Activated T-cell treated with anti-CD3 and anti-CD28 coated beads for 4 hours (primary cell): ENCODE results near the gene ABHD18.
"Not testable (repeated sequence)": the region's sequence is repeated elsewhere in the genome, so short reads cannot be mapped to it uniquely, and the experiment has no call there.

Experiments
- DNase-seq: peaks from one replicate; pipeline ENCODE4 v3.0.0-alpha.2; 2020

Gene ABHD18

DNA sequence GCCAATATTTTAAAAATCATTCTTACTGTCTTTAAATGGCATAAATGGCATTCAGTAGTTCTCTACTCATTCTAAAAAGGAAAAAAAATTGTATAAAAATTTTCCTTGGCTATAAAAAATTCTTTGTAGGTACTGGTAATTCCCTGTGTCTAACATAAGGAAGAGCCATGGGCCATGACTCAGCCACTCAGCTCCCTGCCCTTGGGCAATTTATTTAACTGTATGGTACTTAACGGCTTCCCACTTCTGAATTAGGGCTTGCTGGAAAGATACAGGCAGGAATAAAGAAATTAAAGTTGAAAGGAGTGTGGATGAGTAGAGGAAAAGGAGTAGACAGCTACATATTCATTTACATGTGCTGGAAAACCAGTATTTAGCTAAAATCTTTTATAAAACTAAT is 30.6 kb downstream of the ABHD18 start:
- no peak for DNase-seq

DNA sequence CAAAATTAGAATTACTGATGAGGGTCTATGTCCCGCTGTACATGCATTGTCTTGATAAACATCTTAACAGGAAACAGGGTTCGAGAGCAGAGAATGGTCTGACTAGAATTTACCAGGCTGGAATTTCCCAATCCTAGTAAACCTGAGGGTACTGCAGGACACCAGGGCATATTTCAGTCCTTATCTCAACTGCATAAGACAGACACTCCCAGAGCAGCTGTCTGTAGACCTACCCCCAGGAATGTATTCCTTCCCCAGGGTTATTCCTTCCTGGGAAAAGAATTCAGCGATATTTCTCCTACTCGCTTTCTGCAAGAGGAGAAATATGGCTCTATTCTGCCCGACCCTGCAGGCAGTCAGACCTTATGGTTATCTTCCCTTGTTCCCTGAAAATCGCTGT is 31.3 kb downstream of the ABHD18 start:
- not testable (repeated sequence) for DNase-seq

DNA sequence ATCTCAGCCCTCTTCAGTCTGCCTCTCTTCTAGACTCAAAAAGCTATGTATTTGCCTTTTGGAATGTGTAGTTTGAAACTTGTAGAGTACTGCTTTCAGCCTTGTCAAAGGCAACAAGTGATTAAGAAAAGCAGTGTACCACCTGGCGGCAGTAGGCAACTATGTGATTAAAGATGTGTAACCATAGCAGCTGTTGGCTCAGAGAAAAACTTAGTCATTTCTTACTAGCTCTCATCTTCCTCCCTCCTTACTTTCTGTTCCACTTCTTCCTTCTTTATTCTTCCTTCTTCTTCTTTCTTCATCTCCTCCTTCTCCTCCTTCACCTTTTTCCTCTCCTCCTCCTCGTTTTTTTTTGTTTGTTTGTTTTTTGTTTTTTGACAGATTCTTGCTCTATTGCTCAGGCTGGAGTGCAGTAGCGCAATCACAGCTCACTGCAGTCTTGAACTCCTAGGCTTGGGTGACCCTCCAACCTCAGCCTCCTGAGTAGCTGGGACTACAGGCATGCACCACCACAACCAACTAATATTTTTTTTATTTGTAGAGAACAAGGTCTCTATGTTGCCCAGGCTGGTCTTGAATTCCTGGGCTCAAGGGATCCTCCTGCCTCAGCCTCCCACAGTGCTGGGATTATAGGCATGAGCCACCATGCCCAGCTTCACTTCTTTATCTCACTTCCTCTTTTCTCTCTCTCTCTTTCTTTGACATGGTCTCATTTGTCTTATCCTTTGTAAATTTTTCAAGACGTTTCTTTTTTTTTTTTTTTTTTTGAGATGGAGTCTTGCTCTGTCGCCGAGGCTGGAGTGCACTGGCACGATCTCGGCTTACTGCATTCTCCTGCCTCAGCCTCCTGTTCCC is 32.6 kb downstream of the ABHD18 start:
- no peak for DNase-seq

DNA sequence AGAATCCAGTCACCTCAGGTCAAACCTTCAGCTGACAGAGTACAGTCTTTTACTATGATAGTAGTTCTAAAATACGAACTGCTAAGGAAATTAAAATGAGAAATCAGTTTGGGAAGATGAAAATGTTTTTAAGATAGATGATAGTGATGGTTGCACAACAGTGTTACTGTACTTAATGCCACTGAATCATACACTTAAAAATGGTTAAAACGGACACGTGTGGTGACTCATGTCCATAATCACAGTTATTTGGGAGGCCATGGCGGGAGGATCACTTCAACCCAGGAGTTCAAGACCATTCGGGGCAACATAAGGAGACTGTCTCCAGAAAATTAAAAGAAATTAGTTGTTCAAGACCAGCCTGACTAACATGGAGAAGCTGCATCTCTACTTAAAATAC is 41.4 kb downstream of the ABHD18 start:
- no peak for DNase-seq

DNA sequence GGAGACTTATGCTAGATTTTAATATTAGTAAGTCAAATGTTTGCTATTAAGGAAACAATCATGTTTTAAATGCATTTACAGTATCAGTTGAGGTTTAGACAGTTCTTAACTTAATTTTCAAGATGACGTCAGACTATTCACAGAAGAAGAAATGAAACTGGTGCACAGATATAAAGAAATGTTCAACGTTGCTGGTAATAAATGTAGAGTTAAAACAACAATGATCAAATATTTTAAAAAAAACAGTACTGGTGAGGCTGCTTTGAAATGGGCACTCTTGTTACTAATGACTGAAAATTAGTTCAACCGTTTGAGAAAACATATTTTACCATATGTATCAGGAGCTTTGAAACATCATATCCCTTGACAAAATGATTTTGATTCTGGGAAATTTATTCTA is 44.2 kb downstream of the ABHD18 start:
- DNase-seq, result no peak

DNA sequence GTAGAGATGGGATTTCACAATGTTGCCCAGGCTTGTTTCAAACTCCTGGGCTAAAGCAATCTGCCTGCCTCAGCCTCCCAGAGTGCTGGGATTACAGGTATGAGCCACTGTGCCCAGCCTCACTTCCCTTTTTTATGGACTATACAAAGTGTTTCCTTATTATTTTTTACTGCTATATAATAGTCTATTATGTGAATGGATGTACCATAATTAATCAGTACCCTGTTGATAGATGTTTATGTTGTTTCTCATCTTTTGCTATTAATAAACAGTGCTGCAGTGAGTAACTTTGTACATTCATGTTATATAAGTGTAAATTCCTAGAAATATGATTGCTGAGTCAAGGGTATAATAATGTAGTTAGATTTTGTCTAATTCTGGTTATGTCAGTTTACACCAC is 60.1 kb downstream of the ABHD18 start:
- DNase-seq, result no peak

DNA sequence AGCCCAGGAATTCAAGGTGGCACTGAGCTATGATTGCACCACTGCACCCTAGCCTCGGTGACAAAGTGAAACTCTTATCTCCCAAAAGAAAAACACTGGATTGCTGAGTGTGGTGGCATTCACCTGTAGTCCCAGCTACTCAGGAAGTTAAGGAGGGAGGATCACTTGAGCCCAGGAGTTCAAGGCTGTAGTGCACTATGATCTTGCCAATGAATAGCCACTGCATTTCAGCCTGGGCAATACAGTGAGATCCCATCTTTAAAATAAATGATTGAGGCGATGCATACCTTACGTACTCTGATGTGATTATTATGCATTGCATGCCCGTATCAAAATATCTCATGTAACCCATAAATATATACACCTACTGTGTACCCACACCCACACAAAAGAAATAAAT is 64.7 kb downstream of the ABHD18 start:
- DNase-seq, result no peak

DNA sequence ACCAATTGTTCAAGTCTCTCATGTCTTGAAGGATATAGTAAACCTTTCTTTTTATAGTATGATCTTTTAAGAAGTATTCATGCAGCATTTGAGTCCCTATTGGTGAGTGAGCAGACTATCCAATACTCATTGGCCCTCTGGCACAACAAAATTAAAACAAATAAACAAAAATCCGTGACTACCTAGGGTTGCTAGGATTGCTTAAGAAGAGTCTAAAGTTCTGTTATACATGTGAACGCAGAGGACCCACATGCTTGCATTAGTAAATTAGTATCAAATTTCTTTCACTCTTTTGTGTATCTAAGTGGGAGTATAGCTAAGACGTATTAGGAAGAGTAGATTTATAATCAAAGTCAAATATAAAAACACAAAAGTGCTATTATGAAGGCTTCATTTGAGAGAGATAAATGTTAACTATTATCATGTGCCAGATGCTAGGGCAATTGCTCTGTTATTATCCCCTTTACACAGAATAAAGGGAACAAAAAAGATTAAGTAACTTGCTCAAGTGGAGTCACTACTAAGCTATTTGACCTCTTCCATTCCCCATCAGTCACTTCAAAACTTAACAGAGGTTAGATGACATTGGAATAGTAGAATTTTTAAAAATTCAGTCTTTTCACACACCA is 66.7 kb downstream of the ABHD18 start:
- DNase-seq, result no peak

DNA sequence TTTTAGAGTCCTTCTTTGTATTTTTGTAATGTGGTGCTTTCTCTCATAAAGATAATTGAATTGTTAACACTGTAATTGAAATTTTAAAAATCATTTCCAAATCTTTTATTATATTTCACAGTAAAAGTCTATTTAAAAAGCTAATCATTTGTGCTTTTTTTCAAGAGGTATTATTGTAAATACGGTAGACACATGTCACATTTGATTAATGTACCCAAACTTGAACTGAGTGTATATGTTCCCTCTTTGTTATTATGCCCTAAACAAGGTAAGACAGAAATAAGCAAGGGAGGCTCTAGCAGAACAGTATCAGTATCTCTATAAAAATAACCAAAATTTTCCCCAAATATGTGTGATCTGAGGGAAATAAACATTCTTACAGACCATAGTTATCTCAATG is 74.4 kb downstream of the ABHD18 start:
- DNase-seq, result no peak

DNA sequence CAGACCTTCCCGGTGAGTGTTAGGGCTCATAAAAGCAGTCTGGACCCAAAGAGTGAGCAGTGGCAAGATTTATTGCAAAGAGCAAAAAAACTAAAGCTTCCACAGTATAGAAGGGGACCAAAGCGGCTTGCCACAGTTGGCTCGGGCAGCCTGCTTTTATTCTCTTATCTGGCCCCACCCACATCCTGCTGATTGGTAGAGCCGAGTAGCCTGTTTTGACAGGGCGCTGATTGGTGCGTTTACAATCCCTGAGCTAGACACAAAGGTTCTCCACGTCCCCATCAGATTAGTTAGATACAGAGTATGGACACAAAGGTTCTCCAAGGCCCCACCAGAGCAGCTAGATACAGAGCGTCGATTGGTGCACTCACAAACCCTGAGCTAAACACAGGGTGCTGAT is 81.8 kb downstream of the ABHD18 start:
- DNase-seq, result not testable (repeated sequence)

DNA sequence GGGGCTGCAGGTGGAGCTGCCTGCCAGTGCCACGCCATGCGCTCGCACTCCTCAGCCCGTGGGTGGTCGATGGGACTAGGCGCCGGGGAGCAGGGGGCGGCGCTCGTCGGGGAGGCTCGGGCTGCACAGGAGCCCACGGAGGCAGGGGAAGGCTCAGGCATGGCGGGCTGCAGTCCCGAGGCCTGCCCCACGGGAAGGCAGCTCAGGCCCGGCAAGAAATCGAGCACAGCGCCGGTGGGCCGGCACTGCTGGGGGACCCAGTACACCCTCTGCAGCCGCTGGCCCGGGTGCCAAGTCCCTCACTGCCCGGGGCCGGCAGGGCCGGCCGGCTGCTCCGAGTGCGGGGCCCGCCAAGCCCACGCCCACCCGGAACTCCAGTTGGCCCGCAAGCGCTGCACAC is 82.3 kb downstream of the ABHD18 start:
- DNase-seq, result not testable (repeated sequence)

DNA sequence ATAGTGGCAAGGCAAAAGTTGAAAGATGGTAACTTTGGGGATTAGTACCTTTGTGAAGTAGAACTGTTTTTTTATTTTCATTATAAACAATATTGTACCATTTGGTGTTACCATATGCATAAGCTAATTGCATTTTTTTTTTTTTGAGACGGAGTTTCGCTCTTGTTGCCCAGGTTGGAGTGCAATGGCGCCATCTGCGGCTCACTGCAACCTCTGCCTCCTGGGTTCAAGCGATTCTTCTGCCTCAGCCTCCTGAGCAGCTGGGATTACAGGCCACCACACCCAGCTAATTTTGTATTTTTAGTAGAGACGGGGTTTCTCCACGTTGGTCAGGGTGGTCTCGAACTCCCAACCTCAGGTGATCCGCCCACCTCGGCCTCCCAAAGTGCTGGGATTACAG is 86.0 kb downstream of the ABHD18 start:
- not testable (repeated sequence) for DNase-seq

DNA sequence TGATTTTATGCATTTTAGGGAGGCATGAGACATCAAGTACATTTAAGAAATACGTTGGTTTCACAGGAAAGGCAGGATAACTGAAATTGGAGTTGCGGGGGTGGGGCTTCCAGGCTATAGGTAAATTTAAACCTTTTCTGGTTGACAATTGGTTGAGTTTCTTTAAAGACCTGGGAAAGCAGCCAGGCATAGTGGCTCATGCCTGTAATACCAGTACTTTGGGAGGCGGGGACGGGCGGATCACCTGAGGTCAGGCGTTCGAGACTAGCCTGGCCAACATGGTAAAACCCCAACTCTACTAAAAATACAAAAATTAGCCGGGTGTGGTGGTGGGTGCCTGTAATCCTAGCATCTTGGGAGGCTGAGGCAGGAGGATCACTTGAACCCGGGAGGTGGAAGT is 89.7 kb downstream of the ABHD18 start:
- DNase-seq, result not testable (repeated sequence)

DNA sequence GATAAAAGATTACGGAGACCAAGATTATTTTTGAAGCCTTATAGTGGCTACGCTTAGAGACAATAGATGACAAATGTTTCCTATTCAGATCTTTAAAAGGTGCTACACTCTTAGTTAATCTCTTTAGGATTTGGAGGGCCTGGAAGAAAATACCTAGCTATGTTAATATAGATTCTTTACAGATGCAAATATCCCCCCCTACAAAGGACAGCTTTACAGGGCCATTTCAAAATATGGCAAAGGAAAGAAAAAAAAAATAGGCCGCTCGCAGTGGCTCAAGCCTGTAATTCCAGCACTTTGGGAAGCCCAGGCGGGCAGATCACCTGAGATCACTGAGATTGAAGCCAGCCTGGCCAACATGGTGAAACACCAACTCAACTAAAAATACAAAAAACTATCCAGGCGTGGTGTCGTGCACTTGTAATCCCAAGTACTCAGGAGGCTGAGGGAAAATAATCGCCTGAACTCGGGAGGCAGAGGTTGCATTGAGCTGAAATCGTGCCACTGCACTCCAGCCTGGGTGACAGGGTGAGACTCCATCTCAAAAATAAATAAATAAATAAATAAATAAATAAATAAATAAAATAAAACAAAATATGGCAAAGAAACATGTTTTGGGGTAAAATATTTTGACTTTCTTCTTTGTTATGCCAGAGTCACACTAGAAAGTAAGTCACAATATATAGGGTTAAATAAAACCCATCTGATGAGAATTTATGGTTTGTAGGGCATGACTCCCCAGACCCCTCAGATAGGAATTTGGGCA is 90.4 kb downstream of the ABHD18 start:
- DNase-seq, result not testable (repeated sequence)

DNA sequence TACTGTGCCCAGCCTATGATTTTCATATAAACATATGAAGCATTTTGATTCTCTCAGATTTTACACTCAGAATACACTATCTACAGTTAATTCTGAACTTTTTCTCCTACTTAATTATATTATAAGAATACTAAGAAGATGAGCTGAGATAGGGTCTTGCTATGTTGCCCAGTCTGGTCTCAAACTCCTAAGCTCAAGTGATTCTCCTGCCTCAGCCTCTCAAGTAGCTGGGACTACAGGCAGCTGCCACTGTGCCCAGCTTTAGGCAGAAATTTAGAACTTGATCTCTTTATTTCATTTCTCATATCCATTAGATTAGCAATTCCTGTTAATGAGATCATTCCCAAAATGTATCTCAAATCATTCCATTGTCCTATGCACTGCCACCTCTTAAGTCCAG is 91.2 kb downstream of the ABHD18 start:
- no peak for DNase-seq

DNA sequence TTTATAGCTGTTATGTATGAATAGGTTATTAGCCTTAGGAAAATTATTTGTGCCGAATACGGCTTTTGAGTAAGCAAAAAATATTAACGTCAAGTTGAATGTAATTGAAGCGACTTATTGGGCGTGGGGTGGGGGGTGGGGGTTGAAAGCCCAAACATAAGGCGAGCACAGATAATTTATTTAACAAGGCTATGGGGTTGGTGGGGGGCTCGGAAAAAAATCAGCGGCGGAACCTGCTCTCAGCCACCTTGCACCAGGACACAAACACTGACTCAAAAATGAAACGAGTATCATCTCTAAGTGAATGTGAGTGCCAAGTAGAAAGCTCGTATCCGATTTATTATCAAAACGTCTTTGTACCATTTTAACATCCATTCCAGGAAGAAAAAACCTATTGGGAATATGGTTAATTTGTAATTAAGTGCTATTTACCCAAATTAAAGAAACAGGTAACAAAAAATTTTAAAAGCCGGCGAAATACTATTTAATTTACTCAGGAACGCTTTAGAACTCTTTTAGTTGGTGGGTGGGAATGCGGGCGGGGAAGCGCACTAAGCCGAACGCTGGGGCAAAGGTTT is 95.0 kb downstream of the ABHD18 start:
- DNase-seq, result no peak

DNA sequence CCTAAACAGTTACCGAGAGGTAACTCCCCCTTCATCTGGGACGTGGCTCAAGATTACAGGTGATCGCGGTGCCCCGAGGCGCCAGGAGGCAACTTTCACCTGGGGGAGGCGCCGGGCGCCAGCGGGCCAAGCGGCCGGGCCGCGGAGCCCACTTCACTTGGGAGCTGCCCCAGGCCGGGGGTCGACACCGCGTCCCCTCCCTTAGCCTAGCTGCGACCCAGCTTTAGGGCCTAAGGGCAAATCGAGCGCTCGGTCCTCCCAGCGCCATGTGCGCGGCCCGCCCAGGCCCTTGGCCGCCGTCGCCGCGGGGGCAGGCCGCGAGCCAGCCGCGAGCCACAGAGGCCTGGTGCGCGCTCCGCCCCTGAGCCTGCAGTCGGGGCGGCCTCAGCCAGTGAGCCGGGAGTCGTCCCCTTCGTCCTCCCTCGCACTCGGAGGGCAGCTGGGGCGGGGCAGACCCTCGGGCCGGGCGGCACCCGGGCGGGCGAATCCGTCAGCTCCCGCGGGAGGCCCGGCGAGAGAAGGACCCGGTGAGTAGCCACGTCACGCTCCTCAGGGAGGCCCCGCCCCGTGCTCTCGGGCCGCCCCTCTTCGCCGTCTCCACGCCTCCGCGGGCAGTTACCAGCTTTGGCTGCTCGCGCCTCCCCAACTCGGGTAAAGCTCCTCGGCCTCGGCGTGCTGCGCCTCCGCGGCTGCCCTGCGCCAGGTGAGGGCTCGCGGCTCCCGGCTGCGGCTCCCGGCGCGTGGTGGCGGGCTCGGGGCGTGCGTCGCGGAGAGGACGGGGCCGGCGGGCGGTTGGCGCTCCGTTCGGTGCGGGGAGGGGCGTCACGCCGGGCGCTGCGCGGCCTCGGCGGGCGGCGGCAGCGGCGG is 95.7 kb downstream of the ABHD18 start, which contains the start of gene LARP1B:
Gene LARP1B (plus strand): TSS at position 614 of the 867 bp plus-strand sequence. CDS start 13,640 bp downstream, outside the sequence.
- peak; percentile 89 for DNase-seq

DNA sequence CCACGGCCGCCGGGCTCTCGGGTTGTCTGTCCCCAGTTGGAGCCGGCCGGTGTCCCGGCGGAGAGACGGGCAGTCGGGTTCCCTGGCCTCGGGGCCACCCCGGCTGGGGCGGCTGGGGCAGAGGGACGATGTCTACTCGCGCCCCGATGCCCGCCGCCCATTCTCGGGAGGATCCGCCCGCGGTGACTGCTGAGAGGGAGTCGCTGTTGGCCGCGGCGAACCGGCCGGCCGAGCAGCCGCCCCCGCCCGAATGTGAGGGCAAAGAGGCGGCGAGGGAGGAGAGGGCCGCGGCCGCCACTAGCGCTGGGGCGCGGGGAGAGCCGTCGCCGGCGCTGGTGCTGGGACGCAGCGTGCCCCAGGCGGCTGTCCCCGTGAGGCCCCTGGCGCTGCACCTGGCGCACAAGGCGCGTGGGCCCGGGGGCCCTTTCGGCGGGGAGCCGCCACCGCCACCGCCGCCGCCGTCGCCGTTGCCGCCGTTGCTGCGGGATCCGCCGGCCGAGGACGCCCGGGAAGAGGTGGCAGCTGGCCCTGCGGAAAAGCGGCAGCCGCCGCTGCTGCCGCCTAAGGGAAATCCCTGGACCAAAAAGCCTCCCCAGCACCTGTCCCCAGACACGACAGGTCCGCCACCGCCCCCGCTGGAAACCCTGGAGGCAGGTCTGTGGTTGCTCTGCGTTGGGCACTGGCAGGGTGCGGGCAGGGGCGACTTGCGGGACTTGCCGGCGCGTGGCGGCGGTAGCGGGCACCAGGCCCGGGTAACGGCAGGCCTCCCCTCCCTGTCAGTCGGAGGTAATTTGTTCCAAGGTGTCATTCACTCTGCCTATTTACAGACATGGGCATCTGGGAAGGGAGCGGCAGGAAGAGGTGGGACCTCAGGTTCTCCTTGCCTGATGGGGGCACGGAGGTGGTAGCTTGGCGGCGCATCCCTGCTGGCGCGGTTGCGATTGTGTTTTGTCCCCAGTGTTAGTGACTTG is 96.6 kb downstream of the ABHD18 start:
- DNase-seq, result peak; percentile 42

DNA sequence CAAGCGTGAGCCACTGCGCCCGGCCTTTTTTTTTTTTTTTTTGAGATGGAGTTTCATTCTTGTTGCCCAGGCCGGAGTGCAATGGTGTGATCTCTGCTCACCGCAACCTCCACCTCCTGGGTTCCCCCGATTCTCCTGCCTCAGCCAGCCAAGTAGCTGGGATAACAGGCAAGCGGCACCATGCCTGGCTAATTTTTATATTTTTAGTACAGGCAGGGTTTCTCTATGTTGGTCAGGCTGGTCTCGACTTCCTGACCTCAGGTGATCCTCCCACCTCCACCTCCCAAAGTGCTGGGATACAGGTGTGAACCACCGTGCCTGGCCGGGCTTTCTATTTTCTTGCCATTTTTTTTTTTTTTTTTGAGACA is 101.2 kb downstream of the ABHD18 start:
- not testable (repeated sequence) for DNase-seq

DNA sequence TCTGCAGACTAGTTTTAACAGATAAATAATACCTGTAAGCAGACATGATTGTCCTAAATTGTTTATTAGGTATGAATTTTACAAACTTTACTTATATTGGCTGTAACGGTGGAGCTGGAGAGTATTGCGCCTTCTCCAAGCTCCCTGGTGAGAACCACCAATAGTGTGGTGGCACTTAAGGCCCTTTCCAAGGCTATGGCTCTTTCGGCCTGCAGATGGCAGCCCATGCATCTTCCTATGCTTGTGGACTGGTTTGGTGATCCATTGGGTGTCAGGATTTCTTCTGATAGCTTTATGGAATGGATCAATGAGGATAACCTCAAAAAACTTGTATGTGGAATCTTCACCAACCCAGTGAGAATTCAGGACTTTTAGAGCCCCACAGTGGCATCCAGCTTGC is 103.7 kb downstream of the ABHD18 start:
- DNase-seq, result no peak

DNA sequence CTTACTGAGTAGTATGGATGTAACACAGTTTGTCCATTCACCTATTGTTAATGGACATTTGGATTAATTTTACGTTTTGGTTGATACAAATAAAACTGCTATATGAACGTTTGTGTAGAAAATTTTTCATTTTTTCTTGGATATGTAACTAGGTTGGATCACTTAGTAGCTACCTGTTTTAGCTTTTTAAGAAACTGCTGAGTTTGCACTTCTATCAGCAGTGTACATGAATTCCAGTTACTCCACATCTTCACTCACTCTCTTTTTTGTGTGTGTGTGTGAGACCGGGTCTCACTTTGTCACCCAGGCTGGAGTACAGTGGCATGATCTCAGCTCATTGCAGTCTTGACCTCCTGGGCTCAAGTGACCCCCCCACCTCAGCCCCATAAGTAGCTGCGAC is 111.3 kb downstream of the ABHD18 start:
- DNase-seq, result no peak
